Heart right ventricle (tissue), 16 donors: ENCODE measurements around the gene PLN. TPM values are rescaled to one million over a fixed set of nuclear protein-coding genes. Genes with fewer than 3 reads are reported as not detected.

Source experiments
- ATAC-seq, 8 donors: fragments of 200-7000 bp; cut with Tn5 transposase; one replicate each; pipeline ENCODE4 v1.9.1; 2020; ENCODE audit warnings: mild to moderate bottlenecking in 8 of 8, moderate library complexity in 8 of 8, moderate number of reproducible peaks in 1 of 8
- DNase-seq, 2 donors: peaks; one replicate each; pipeline ENCODE4 v3.0.0-alpha.2; 2020
- H3K27ac ChIP-seq, 10 donors: fragments of 200-600 bp; sonication (generic) in 2 of 10; one replicate each; pipeline versions ENCODE4 v1.5.0 to v1.8.0; 2020 to 2022; ENCODE audit warnings: mild to moderate bottlenecking in 3 of 10
- H3K27me3 ChIP-seq, 7 donors: fragments of 200-600 bp; one replicate each; pipeline ENCODE4 v1.8.0; 2021 to 2022; ENCODE audit warnings: mild to moderate bottlenecking in 2 of 7
- H3K36me3 ChIP-seq, 9 donors: fragments of 200-600 bp; sonication (generic) in 1 of 9; one replicate each; pipeline versions ENCODE4 v1.5.0 to v1.8.0; 2020 to 2022; ENCODE audit warnings: mild to moderate bottlenecking in 2 of 9
- H3K4me1 ChIP-seq, 9 donors: fragments of 200-600 bp; sonication (generic) in 1 of 9; one replicate each; pipeline versions ENCODE4 v1.5.0 to v1.8.0; 2020 to 2022; ENCODE audit warnings: mild to moderate bottlenecking in 4 of 9
- H3K4me3 ChIP-seq, 10 donors: fragments of 200-600 bp; sonication (generic) in 2 of 10; one replicate each; pipeline versions ENCODE4 v1.5.0 to v1.8.0; 2020 to 2022; ENCODE audit warnings: mild to moderate bottlenecking in 7 of 10, moderate library complexity in 2 of 10
- H3K9me3 ChIP-seq, 11 donors: fragments of 200-600 bp in 10 of 11; sonication (generic) in 2 of 11; one replicate each; pipeline versions ENCODE4 v1.5.0 to v1.8.0; 2013 to 2022; ENCODE audit warnings: mild to moderate bottlenecking in 2 of 11, control low read depth in 1 of 11, moderate library complexity in 1 of 11
- CTCF ChIP-seq, 9 donors: fragments of 200-600 bp; sonication (generic) in 2 of 9; IDR thresholded peaks; one replicate each; pipeline versions ENCODE4 v1.5.0 to v1.8.0; 2021 to 2022; ENCODE audit warnings: antibody characterized with exemption in 9 of 9, mild to moderate bottlenecking in 5 of 9, moderate library complexity in 1 of 9
- WGBS, 2 donors: extraction: QIAGEN DNeasy Blood & Tissue Kit; methylation state at CpG; one replicate each; pipeline ENCODE4 v1.1.7; 2013; ENCODE audit warnings: inconsistent platforms in 1 of 2; 5-methylcytosine and 5-hydroxymethylcytosine counted together
- intact Hi-C, 10 donors: fragments of 100-400 bp; cut with DNase I; formaldehyde crosslinking; loops; one replicate each; pipeline versions ENCODE4 v1.11.1 to v1.14.2; 2022
- polyA plus RNA-seq, 2 donors: library from polyadenylated mRNA; stranded (reverse); fragments of 200-250 nt; gene quantifications; one replicate each; pipeline ENCODE4 v1.2.3, GENCODE V29; 2013
- total RNA-seq, 10 donors: library from RNA; stranded (reverse); fragmentation: NEBNext Ultra II Directional in 3 of 10; extraction: Animal tissue kit (Norgen Biotek cat#: 25700) in 3 of 10; gene quantifications; one replicate each; pipeline versions ENCODE4 v1.2.1 to v1.2.4, GENCODE V29; 2021 to 2023
- donor health status: Arrhythmogenic right ventricular cardiomyopathy.
- donor health status: ischemic (EF 13 %, LVEDD 7.1; RV severe dilation, severe dysfunction).
- donor health status: healthy with polysubstance abuse.
- donor health status: DM: no; HTN: yes; CAD: no.
- donor health status: DM: no; HTN: no; CAD: no.
- donor health status: ischemic (EF 25% LVEDD 6.9; RV normal size, moderate dysfunction).
- donor health status: ischemic (EF 25% LVEDD 5.7; RV mildly dilated, moderate dysfunction).
- donor health status: healthy.
- donor health status: DM: yes; HTN: yes; CAD: no.
- donor health status: Ischemic cardiomyopathy.
- donor health status: ischemic (EF 35%, LVEDD 5.7; RV mildly dilated, moderate dysfunction).
- donor health status: nonischemic (EF 11% LVEDD 7.7; RV severe dilation, severe dysfunction).
- donor health status: DM: yes; HTN: yes; CAD: no.
- donor health status: PGD.
- donor health status: ischemic (EF 29% LVEDD 5.4; RV normal size, mild dysfunction).
- donor health status: nonischemic (EF 23%, LVEDD 6.1; RV moderate dilation, normal function).

PLN gene
- total and polyA plus RNA-seq, 12 donors: 764 to 3,094 (median 2,593) TPM

- no peak for DNase-seq
- peaks cover 0 to 39% (median 0%) of the 10 kb centered on the region in 9 donors for H3K36me3 ChIP-seq
- H3K9me3 ChIP-seq: peaks cover 0 to 14% (median 0%) of the 10 kb centered on the region in 11 donors
- H3K27ac ChIP-seq: peak overlapping the region in 8 of 10 donors; percentile 5 to 83 (median 72)
- TF ChIP-seq CTCF (IDR thresholded peaks at IDR 0.05): no peak
- no peak overlapping the region for H3K4me3 ChIP-seq
- intact Hi-C loops: loop anchor here in 7 of 10 donors (2.0 to 10.0 kb wide), 8 partner anchors 34 to 221 kb away; no protein-coding TSS in a partner anchor
- ATAC-seq: peak in 1 of 8 donors; percentile 15
- no peaks in the 10 kb centered on the region for H3K27me3 ChIP-seq
- whole genome bisulfite sequencing, 2 donors: 72 to 82% methylated on average over 5 of the region's 5 CpGs
- H3K4me1 ChIP-seq: peaks cover 0 to 26% (median 15%) of the 10 kb centered on the region in 9 donors
Observed at GRCh38 chr6:118506071-118506638, 41.9 kb upstream of the PLN start.

GRCh38 chr6:118507636-118508035 is 40.5 kb upstream of the PLN start:
- no peak for TF ChIP-seq CTCF (IDR thresholded peaks at IDR 0.05)
- DNase-seq (no peak), ATAC-seq (no peak)
- Histone ChIP-seq H3K4me3 (no peak overlapping the region), H3K9me3 (peaks cover 0 to 13% (median 0%) of the 10 kb centered on the region in 11 donors), H3K4me1 (peaks cover 0 to 26% (median 15%) of the 10 kb centered on the region in 9 donors), H3K36me3 (peaks cover 0 to 33% (median 0%) of the 10 kb centered on the region in 9 donors), H3K27ac (peak overlapping the region in 7 of 10 donors; percentile 43 to 83 (median 80)), H3K27me3 (no peaks in the 10 kb centered on the region)
- intact Hi-C loops: loop anchor here in 8 of 10 donors (2.0 to 10.0 kb wide), 9 partner anchors 35 to 223 kb away; no protein-coding TSS in a partner anchor
- 56 to 70% methylated on average over 1 of the region's 1 CpG for WGBS, 2 donors

- Histone ChIP-seq H3K9me3 (no peaks in the 10 kb centered on the region), H3K4me3 (no peak overlapping the region), H3K27me3 (no peaks in the 10 kb centered on the region), H3K36me3 (peaks cover 0 to 21% (median 0%) of the 10 kb centered on the region in 9 donors), H3K4me1 (peaks cover 0 to 33% (median 17%) of the 10 kb centered on the region in 9 donors), H3K27ac (peak overlapping the region in 8 of 10 donors; percentile 33 to 83 (median 80))
- intact Hi-C loops: loop anchor here in 7 of 10 donors (1.0 to 10.0 kb wide), 8 partner anchors 37 to 224 kb away; no protein-coding TSS in a partner anchor
- peak in 1 of 2 donors; percentile 43 for DNase-seq
- TF ChIP-seq CTCF (IDR thresholded peaks at IDR 0.05): peak; percentile 39 to 81 (median 71)
- 41 to 44% methylated on average over 3 of the region's 3 CpGs for WGBS, 2 donors
- ATAC-seq: peak in 1 of 8 donors; percentile 43
Observed at GRCh38 chr6:118509009-118509617, 39.0 kb upstream of the PLN start.

GRCh38 chr6:118511930-118512715 is 36.0 kb upstream of the PLN start:
- 54 to 67% methylated on average over 4 of the region's 4 CpGs for WGBS, 2 donors
- no peak for TF ChIP-seq CTCF (IDR thresholded peaks at IDR 0.05)
- no peaks in the 10 kb centered on the region for H3K27me3 ChIP-seq
- H3K4me1 ChIP-seq: peaks cover 0 to 49% (median 16%) of the 10 kb centered on the region in 9 donors
- H3K4me3 ChIP-seq: peak overlapping the region in 5 of 10 donors; percentile 1 to 19 (median 5)
- H3K9me3 ChIP-seq: peaks cover 0 to 6% (median 0%) of the 10 kb centered on the region in 11 donors
- intact Hi-C loops: loop anchor here in 6 of 10 donors (2.0 to 5.0 kb wide), 5 partner anchors 35 to 227 kb away; partner anchors contain the start of gene PLN (in 2 of the 6)
- DNase-seq: no peak
- peaks cover 0 to 10% (median 0%) of the 10 kb centered on the region in 9 donors for H3K36me3 ChIP-seq
- H3K27ac ChIP-seq: peak overlapping the region; percentile 30 to 83 (median 78)
- peak in 2 of 8 donors; percentile 22 to 45 for ATAC-seq
